Gastroesophageal sphincter (tissue), 3 donors: ENCODE measurements around the gene METTL21A.

Experiments used
- CTCF ChIP-seq, 4 experiments: fragments of 200-600 bp in 2 of 4; fragments of 450-650 bp in 2 of 4; sonication (generic) in 1 of 4; IDR thresholded peaks; one replicate each; pipeline ENCODE4 v1.5.1; 2017 to 2019; ENCODE audit warnings: antibody characterized with exemption in 4 of 4, mild to moderate bottlenecking in 2 of 4, moderate library complexity in 2 of 4
- POLR2A ChIP-seq, 2 donors: fragments of 450-650 bp; IDR thresholded peaks; one replicate each; pipeline ENCODE4 v1.6.1; 2017; ENCODE audit warnings: antibody characterized with exemption in 2 of 2, mild to moderate bottlenecking in 2 of 2, moderate library complexity in 1 of 2
- POLR2AphosphoS5 ChIP-seq: sonication (generic); formaldehyde crosslinking; IDR thresholded peaks from one replicate; pipeline ENCODE4 v1.6.1; 2017; ENCODE audit warnings: antibody characterized with exemption

DNA sequence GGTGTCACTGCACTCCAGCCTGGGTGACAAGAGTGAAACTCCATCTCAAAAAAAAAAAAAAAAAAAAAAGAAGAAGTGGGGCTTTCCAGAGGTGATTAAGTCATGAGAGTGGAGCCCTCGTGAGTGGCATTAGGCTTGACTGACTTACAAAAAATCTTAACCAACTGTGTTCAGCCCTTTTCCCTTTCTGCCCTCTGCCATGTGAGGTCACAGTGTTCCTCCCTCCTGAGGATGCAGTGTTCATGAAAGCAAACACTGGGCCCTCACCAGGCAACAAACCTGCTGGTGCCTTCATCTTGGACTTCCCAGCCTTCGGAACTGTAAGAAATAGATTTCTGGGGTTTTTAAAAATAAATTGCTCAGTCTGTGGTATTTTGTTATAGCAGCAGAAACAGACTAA lies 37.0 kb upstream of the METTL21A start:
- TF ChIP-seq CTCF (IDR thresholded peaks at IDR 0.05) (no peak), POLR2AphosphoS5 (no peak), POLR2A (IDR thresholded peaks at IDR 0.05) (no peak)
